A549 (cell line): Measurements from ENCODE around the gene TLCD3A. TPM values are rescaled to one million over a fixed set of nuclear protein-coding genes. Genes with fewer than 3 reads are reported as not detected.
A peak's percentile ranks its signal among the peaks of the same experiment; 100 is the strongest.

Source experiments
- BHLHE40 ChIP-seq: IDR thresholded peaks from 2 replicates; pipeline ENCODE4 v1.6.1; 2012; ENCODE audit warnings: low read depth, low read length, inconsistent platforms
- CBX2 ChIP-seq: fragments of 200-600 bp; sonication (generic); IDR thresholded peaks from 2 replicates; pipeline ENCODE4 v1.6.1; 2016; ENCODE audit warnings: low read depth, mild to moderate bottlenecking, borderline replicate concordance
- CEBPB ChIP-seq, 2 experiments: fragments of >200 bp in 1 of 2; sonication (Bioruptor Twin) in 1 of 2; formaldehyde crosslinking in 1 of 2; IDR thresholded peaks; 2 replicates each; pipeline ENCODE4 v1.6.1; 2012 to 2016
- CHD2 ChIP-seq: fragments of 150-350 bp; IDR thresholded peaks from 2 replicates; pipeline ENCODE4 v1.6.1; 2014; ENCODE audit warnings: low read length; ENCODE audit not compliant: partially characterized antibody
- E2F6 ChIP-seq: IDR thresholded peaks from 2 replicates; pipeline ENCODE4 v1.6.1; 2012; ENCODE audit warnings: low read depth, borderline replicate concordance
- EHMT2 ChIP-seq: fragments of 200-600 bp; sonication (generic); IDR thresholded peaks from 2 replicates; pipeline ENCODE4 v1.6.1; 2016; ENCODE audit warnings: antibody characterized with exemption, low read depth, mild to moderate bottlenecking, moderate library complexity
- EP300 ChIP-seq, 2 experiments: fragments of >200 bp; sonication (Bioruptor Twin); formaldehyde crosslinking; IDR thresholded peaks; 2 replicates in 1 of 2; 3 replicates in 1 of 2; pipeline ENCODE4 v1.6.1; 2016 to 2017
- ESRRA ChIP-seq: fragments of 150-350 bp; IDR thresholded peaks from 2 replicates; pipeline ENCODE4 v1.6.1; 2014; ENCODE audit warnings: mild to moderate bottlenecking, low read length, borderline replicate concordance
- FOSB ChIP-seq: fragments of 250-450 bp; sonication (Bioruptor Pico); IDR thresholded peaks from 2 replicates; pipeline ENCODE4 v1.5.0; 2020; ENCODE audit warnings: mild to moderate bottlenecking, moderate library complexity
- FOSL2 ChIP-seq, 2 experiments: fragments of 450-650 bp in 1 of 2; fragments of >200 bp in 1 of 2; sonication (Bioruptor Twin) in 1 of 2; formaldehyde crosslinking; IDR thresholded peaks; 2 replicates each; pipeline versions ENCODE4 v1.5.0 to v1.6.1; 2016 to 2020; ENCODE audit warnings: mild to moderate bottlenecking in 1 of 2, moderate library complexity in 1 of 2
- GATA3 ChIP-seq: IDR thresholded peaks from 2 replicates; pipeline ENCODE4 v1.6.1; 2012; ENCODE audit warnings: borderline replicate concordance
- HEYL ChIP-seq: fragments of 250-450 bp; sonication (Bioruptor Pico); IDR thresholded peaks from 2 replicates; pipeline ENCODE4 v1.8.0; 2021; ENCODE audit warnings: mild to moderate bottlenecking, moderate library complexity
- HOXA7 ChIP-seq: fragments of 250-450 bp; sonication (Bioruptor Pico); IDR thresholded peaks from 2 replicates; pipeline ENCODE4 v1.5.0; 2020; ENCODE audit warnings: mild to moderate bottlenecking, moderate library complexity
- JUNB ChIP-seq: fragments of >200 bp; sonication (Bioruptor Twin); formaldehyde crosslinking; IDR thresholded peaks from 2 replicates; pipeline ENCODE4 v1.6.1; 2016
- KDM1A ChIP-seq: fragments of 200-600 bp; sonication (generic); IDR thresholded peaks from 2 replicates; pipeline ENCODE4 v1.6.1; 2016; ENCODE audit warnings: low read depth, mild to moderate bottlenecking
- MYC ChIP-seq: IDR thresholded peaks from 2 replicates; pipeline ENCODE4 v1.6.1; 2012; ENCODE audit warnings: mild to moderate bottlenecking, inconsistent platforms, low read length, improper control_type of control experiment, borderline replicate concordance
- NFE2L2 ChIP-seq: fragments of 150-350 bp; conservative IDR thresholded peaks from 2 replicates; pipeline ENCODE4 v1.6.1; 2014; ENCODE audit warnings: low read length
- NR3C1 ChIP-seq: fragments of >200 bp; sonication (Bioruptor Twin); formaldehyde crosslinking; IDR thresholded peaks from 3 replicates; pipeline ENCODE4 v1.6.1; 2017
- PHF8 ChIP-seq: fragments of 200-600 bp; sonication (generic); IDR thresholded peaks from 2 replicates; pipeline ENCODE4 v1.6.1; 2016; ENCODE audit warnings: low read depth, mild to moderate bottlenecking, antibody characterized with exemption, moderate library complexity, borderline replicate concordance
- RARB ChIP-seq: fragments of 250-450 bp; sonication (Bioruptor Pico); IDR thresholded peaks from 2 replicates; pipeline ENCODE4 v1.8.0; 2021; ENCODE audit warnings: mild to moderate bottlenecking, moderate library complexity
- RCOR1 ChIP-seq: fragments of 150-350 bp; IDR thresholded peaks from 2 replicates; pipeline ENCODE4 v1.6.1; 2014; ENCODE audit warnings: antibody characterized with exemption, low read length, low read depth
- REST ChIP-seq: fragments of 200-600 bp; sonication (generic); IDR thresholded peaks from 2 replicates; pipeline ENCODE4 v1.6.1; 2016; ENCODE audit warnings: antibody characterized with exemption, mild to moderate bottlenecking, moderate library complexity
- RFX5 ChIP-seq: fragments of 450-650 bp; IDR thresholded peaks from 2 replicates; pipeline ENCODE4 v1.7.1; 2014; ENCODE audit warnings: antibody characterized with exemption, mild to moderate bottlenecking, moderate library complexity
- RNF2 ChIP-seq: fragments of 200-600 bp; sonication (generic); IDR thresholded peaks from 2 replicates; pipeline ENCODE4 v1.6.1; 2016; ENCODE audit warnings: low read depth, mild to moderate bottlenecking, antibody characterized with exemption, moderate library complexity, borderline replicate concordance
- SREBF2 ChIP-seq: fragments of 450-650 bp; IDR thresholded peaks from 2 replicates; pipeline ENCODE4 v1.6.1; 2014; ENCODE audit warnings: mild to moderate bottlenecking, moderate library complexity
- TP53 ChIP-seq: fragments of 250-450 bp; sonication (Bioruptor Pico); IDR thresholded peaks from 2 replicates; pipeline ENCODE4 v1.5.0; 2021; ENCODE audit warnings: mild to moderate bottlenecking, moderate library complexity
- ZNF302 ChIP-seq: fragments of 250-450 bp; sonication (Bioruptor Pico); IDR thresholded peaks from 2 replicates; pipeline ENCODE4 v1.9.0; 2021; ENCODE audit warnings: inconsistent platforms, mild to moderate bottlenecking, moderate library complexity
- polyA plus RNA-seq, 4 experiments: library from polyadenylated mRNA; depleted of rRNA in 3 of 4; stranded (reverse); fragments of >200 nt; fragmentation: RNase III in 1 of 4; extraction: RNeasy Plus Mini Kit Qiagen cat#74134 plus additional on column Dnase treatment in 1 of 4; gene quantifications; 2 replicates in 3 of 4; 3 replicates in 1 of 4; pipeline ENCODE4 v1.2.3, GENCODE V29; 2011 to 2017
- TF ChIP-seq, protein P1 (sequence below): fragments of 450-650 bp; IDR thresholded peaks from 2 replicates; pipeline ENCODE4 v1.6.1; 2014; ENCODE audit warnings: antibody characterized with exemption
- TF ChIP-seq, protein P2 (sequence below): fragments of >200 bp; sonication (Bioruptor Twin); formaldehyde crosslinking; IDR thresholded peaks from 3 replicates; pipeline ENCODE4 v1.6.1; 2016
- TF ChIP-seq, protein P3 (sequence below): IDR thresholded peaks from 2 replicates; pipeline ENCODE4 v1.6.1; 2012
- TF ChIP-seq, protein P4 (sequence below): fragments of 150-350 bp; IDR thresholded peaks from 2 replicates; pipeline ENCODE4 v1.6.1; 2014; ENCODE audit warnings: low read depth, mild to moderate bottlenecking, low read length
- TF ChIP-seq, protein P5 (sequence below): IDR thresholded peaks from 2 replicates; pipeline ENCODE4 v1.6.1; 2012

The TLCD3A gene
- polyA plus RNA-seq, 2 of the 4 experiments (the other 2 are of a cell fraction) = 29.5 to 31.5 TPM

DNA sequence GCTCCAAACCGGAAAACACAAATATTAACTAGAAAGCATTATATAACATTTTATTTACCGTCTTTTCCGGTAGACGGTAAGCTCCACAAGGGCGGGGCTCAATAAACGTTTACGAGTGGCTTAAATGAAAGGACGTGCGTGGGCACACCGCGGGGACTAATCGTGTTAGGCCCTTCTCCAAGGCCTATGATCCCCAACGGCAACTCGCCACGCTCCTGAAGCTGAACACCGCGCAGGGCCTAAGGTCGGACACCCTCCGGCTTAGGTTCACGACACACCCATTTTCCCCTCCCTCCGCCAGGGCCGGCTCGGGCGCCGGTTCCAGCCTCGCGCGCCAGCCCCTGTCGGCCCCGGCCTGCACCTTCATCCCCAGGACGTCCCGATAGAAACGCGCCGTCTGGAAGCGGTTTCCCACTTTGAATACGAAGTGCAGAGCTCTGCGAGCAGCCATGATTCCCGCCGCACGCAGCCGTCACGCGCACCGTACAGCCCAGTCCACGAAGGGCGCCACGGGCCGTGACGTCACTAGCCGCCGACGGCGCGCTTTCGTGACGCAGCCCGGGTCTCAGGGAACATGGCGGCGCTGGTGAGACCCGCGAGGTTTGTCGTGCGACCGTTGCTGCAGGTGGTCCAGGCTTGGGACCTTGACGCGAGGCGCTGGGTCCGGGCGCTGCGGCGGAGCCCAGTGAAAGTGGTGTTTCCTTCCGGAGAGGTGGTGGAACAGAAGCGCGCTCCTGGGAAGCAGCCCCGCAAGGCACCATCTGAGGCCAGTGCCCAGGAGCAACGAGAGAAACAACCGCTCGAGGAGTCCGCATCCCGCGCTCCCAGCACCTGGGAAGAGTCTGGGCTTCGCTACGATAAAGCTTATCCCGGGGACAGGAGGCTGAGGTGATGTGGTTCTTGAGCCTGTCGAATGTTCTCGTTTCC is 49.7 kb downstream of the TLCD3A start, which contains the start of the genes GLOD4 and MRM3 (continued):
- TF ChIP-seq FOSB (no peak), EP300 (IDR thresholded peaks at IDR 0.05) (no peak), NR3C1 (no peak), ZNF302 (no peak), NFE2L2 (no peak), PHF8 (peak; percentile 85; the same call in 1 of the 2 replicates), KDM1A (no peak), TP53 (no peak; the same call in 1 of the 2 replicates), EHMT2 (no peak), CHD2 (no peak), MYC (peak; percentile 96; the same call in 1 of the 2 replicates), RNF2 (no peak), RARB (CRISPR knock-in tag) (no peak), E2F6 (peak; percentile 76), CBX2 (no peak), HEYL (no peak), SREBF2 (no peak), FOSL2 (IDR thresholded peaks at IDR 0.05) (no peak), FOSL2 (CRISPR knock-in tag; IDR thresholded peaks at IDR 0.05) (peak; percentile 46; the same call in 1 of the 2 replicates), GATA3 (0 out of 2 replicates have a peak, but pooled peaks have one; percentile 41), BHLHE40 (peak; percentile 61; the same call in 1 of the 2 replicates), ESRRA (no peak), CEBPB (IDR thresholded peaks at IDR 0.05) (no peak; a peak in 1 of 4 replicates), HOXA7 (CRISPR knock-in tag) (no peak), RFX5 (no peak; the same call in 1 of the 2 replicates), REST (peak; percentile 66; the same call in 1 of the 2 replicates), RCOR1 (no peak), JUNB (no peak)
- TF ChIP-seq, protein P1, sequence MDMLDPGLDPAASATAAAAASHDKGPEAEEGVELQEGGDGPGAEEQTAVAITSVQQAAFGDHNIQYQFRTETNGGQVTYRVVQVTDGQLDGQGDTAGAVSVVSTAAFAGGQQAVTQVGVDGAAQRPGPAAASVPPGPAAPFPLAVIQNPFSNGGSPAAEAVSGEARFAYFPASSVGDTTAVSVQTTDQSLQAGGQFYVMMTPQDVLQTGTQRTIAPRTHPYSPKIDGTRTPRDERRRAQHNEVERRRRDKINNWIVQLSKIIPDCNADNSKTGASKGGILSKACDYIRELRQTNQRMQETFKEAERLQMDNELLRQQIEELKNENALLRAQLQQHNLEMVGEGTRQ = peak; percentile 69
- TF ChIP-seq, protein P2, sequence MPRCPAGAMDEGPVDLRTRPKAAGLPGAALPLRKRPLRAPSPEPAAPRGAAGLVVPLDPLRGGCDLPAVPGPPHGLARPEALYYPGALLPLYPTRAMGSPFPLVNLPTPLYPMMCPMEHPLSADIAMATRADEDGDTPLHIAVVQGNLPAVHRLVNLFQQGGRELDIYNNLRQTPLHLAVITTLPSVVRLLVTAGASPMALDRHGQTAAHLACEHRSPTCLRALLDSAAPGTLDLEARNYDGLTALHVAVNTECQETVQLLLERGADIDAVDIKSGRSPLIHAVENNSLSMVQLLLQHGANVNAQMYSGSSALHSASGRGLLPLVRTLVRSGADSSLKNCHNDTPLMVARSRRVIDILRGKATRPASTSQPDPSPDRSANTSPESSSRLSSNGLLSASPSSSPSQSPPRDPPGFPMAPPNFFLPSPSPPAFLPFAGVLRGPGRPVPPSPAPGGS = peak; percentile 81; the same call in 2 of the 3 replicates
- TF ChIP-seq, protein P3, sequence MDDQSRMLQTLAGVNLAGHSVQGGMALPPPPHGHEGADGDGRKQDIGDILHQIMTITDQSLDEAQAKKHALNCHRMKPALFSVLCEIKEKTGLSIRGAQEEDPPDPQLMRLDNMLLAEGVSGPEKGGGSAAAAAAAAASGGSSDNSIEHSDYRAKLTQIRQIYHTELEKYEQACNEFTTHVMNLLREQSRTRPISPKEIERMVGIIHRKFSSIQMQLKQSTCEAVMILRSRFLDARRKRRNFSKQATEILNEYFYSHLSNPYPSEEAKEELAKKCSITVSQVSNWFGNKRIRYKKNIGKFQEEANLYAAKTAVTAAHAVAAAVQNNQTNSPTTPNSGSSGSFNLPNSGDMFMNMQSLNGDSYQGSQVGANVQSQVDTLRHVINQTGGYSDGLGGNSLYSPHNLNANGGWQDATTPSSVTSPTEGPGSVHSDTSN = peak; percentile 62; the same call in 1 of the 2 replicates
- TF ChIP-seq, protein P4, sequence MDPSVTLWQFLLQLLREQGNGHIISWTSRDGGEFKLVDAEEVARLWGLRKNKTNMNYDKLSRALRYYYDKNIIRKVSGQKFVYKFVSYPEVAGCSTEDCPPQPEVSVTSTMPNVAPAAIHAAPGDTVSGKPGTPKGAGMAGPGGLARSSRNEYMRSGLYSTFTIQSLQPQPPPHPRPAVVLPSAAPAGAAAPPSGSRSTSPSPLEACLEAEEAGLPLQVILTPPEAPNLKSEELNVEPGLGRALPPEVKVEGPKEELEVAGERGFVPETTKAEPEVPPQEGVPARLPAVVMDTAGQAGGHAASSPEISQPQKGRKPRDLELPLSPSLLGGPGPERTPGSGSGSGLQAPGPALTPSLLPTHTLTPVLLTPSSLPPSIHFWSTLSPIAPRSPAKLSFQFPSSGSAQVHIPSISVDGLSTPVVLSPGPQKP = no peak
- TF ChIP-seq, protein P5, sequence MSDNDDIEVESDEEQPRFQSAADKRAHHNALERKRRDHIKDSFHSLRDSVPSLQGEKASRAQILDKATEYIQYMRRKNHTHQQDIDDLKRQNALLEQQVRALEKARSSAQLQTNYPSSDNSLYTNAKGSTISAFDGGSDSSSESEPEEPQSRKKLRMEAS = peak; percentile 99
